Measurements from ENCODE around the gene TK1.

TK1 gene

GRCh38 chr17:78132767-78133178, 54.1 kb downstream of the TK1 start:
- no peak for DNase-seq

GRCh38 chr17:78132084-78132676, 54.7 kb downstream of the TK1 start:
- DNase-seq: no peak

GRCh38 chr17:78131172-78132083, 55.4 kb downstream of the TK1 start:
- DNase-seq: no peak

GRCh38 chr17:78130437-78131101, 56.3 kb downstream of the TK1 start, which contains the start of gene TMC8:
TSS of gene TMC8 (plus strand) at chr17:78130771. CDS start at chr17:78131589, 818 bp downstream.
- no peak for DNase-seq

DNA sequence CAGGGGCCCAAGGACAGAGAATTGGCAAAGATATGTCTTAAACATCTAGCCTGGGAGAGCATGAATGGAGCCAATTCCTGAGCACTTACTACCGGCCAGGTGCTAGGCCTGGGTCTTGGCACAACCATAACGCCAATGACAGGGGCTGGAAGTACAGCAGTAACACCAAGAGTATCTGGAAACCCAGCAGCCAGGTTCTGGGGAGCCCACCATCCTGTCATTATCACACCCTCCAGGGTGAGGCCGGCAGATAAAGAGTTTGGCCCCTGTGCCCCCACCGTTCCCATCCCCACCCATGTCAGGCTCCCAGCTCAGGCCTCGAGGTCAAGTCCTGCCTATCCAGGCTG, 56.8 kb downstream of the TK1 start:
- DNase-seq: no peak

GRCh38 chr17:78129351-78130089, 57.3 kb downstream of the TK1 start:
- DNase-seq: no peak

GRCh38 chr17:78128551-78129350, 58.1 kb downstream of the TK1 start, which contains the start of gene TMC6:
TSS of gene TMC6 (minus strand) at chr17:78128755. CDS start at chr17:78126832, 1,923 bp downstream.
- DNase-seq: peak; percentile 32

DNA sequence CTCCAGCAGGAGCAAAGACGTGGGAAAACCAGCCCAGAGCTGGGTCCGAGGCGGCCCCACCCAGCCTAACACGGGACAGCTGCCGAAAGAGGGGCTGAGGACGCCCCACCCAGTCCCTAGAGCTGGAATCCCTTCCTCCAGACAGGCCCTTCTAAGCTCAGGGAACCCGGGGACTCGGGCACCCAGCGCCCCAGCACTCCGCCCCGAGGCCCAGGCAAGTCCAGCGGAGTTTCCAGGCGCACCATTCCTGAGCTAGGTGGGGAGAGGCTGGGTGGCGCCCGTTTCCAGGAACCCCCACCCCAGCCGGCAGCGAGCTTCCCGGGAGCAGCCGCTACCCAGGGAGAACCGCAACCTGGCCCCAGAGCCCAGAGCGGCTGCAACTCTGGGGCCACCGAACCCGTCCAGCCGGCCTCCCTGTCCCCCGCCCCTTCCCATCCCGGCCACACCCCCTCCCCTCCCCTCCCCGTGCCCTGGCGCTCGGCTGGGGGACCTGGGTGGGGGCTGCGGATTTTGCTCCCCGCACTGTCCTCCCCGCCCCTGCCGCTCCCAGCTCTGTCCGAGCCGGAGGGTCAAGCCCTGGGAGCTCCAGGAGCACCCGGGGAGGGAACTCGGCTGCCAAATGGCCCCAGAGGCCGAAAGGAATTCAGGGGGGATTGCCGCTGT, 58.8 kb downstream of the TK1 start:
- no peak for DNase-seq

- DNase-seq: no peak
Observed at GRCh38 chr17:78127239-78127887, 59.5 kb downstream of the TK1 start.

GRCh38 chr17:78126895-78127238, 60.0 kb downstream of the TK1 start:
- DNase-seq: no peak

- DNase-seq: no peak
Observed at GRCh38 chr17:78125976-78126894, 60.6 kb downstream of the TK1 start.

GRCh38 chr17:78125138-78125913, 61.5 kb downstream of the TK1 start:
- DNase-seq: no peak

DNA sequence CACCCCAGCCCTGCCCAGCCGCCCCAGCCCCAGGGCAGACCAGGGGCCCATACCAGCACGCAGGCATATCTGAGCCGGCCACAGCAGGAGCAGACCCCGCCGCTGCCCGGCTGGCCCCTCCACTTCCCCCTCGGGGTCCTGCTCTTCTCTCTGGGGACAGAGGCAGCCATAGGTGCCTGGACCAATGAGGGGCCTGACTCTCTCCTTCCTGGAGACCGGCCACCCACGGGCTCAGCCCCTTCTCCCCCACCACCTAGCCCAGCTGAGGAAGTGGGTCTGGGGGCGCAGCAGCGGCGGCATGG, 62.1 kb downstream of the TK1 start:
- DNase-seq: no peak

All from NCI-H1436 (cell line).